Ovary (tissue), 9 donors: Measurements from ENCODE around the gene PPFIBP2. TPM values are rescaled to one million over a fixed set of nuclear protein-coding genes. Genes with fewer than 3 reads are reported as not detected.

Experiments used
- DNase-seq, 5 donors: peaks; one replicate each; pipeline ENCODE4 v3.0.0-alpha.2; 2019 to 2020
- H3K27ac ChIP-seq, 2 donors: fragments of 200-600 bp; one replicate each; pipeline versions ENCODE4 v1.5.1 to v1.8.0; 2019 to 2022
- H3K27me3 ChIP-seq: fragments of 200-600 bp; one replicate; pipeline ENCODE4 v1.8.0; 2022
- H3K36me3 ChIP-seq: fragments of 200-600 bp; sonication (generic); one replicate; pipeline ENCODE4 v1.5.1; 2019
- H3K4me1 ChIP-seq: one replicate; pipeline ENCODE4 v1.8.1; 2013; ENCODE audit warnings: mild to moderate bottlenecking, moderate library complexity; ENCODE audit not compliant: insufficient read depth
- H3K4me3 ChIP-seq: fragments of 200-600 bp; sonication (generic); one replicate; pipeline ENCODE4 v1.5.1; 2017
- H3K9me3 ChIP-seq, 2 donors: fragments of 200-600 bp in 1 of 2; sonication (generic) in 1 of 2; one replicate each; pipeline versions ENCODE4 v1.5.1 to v1.8.1; 2013 to 2019; ENCODE audit warnings: mild to moderate bottlenecking in 1 of 2, moderate library complexity in 1 of 2
- CTCF ChIP-seq, 3 donors: fragments of 450-650 bp in 2 of 3; fragments of 200-600 bp in 1 of 3; IDR thresholded peaks; one replicate each; pipeline versions ENCODE4 v1.5.1 to v1.8.0; 2016 to 2022; ENCODE audit warnings: antibody characterized with exemption in 3 of 3, mild to moderate bottlenecking in 1 of 3
- EP300 ChIP-seq: sonication (generic); formaldehyde crosslinking; IDR thresholded peaks from one replicate; pipeline ENCODE4 v1.6.1; 2017; ENCODE audit warnings: antibody characterized with exemption
- POLR2A ChIP-seq: fragments of 450-650 bp; IDR thresholded peaks from one replicate; pipeline ENCODE4 v1.6.1; 2017; ENCODE audit warnings: antibody characterized with exemption, mild to moderate bottlenecking, moderate library complexity
- WGBS, 3 donors: extraction: QIAGEN DNeasy Blood & Tissue Kit in 1 of 3; methylation state at CpG; one replicate each; pipeline versions ENCODE4 v1.1.5 to v1.1.7; 2013 to 2017; 5-methylcytosine and 5-hydroxymethylcytosine counted together
- intact Hi-C, 4 donors: fragments of 100-400 bp; cut with DNase I; formaldehyde crosslinking; loops; one replicate each; pipeline versions ENCODE4 v1.11.0 to v1.15.1; 2022 to 2023
- polyA plus RNA-seq, 2 donors: library from polyadenylated mRNA; stranded (reverse); fragments of 200-250 nt in 1 of 2; fragments of 350-450 nt in 1 of 2; fragmentation: Illumina TruSeq in 1 of 2; extraction: RNeasy Lipid Tissue Mini Kit (QIAGEN cat#74804) in 1 of 2; gene quantifications; one replicate each; pipeline ENCODE4 v1.2.3, GENCODE V29; 2013 to 2014
- total RNA-seq, 7 donors: library from RNA; depleted of rRNA in 2 of 7; stranded (reverse); fragments of >200 nt in 2 of 7; fragmentation: NEBNext Ultra II Directional in 3 of 7; extraction: Animal tissue kit (Norgen Biotek cat#: 25700) in 3 of 7; gene quantifications; one replicate each; pipeline versions ENCODE4 v1.1.0 to v1.2.4, GENCODE V29; 2016 to 2023
- donor health status: DM: no; HTN: no; CAD: no; lungs with moderate emphysema.
- donor health status: DM: no; HTN: no; CAD: no.
- donor health status: Bipolar disorder and iron deficiency.
- donor health status: DM: yes; HTN: yes; CAD: no.
- donor health status: DM: no; HTN: no; CAD: no.
- donor health status: DM: yes; HTN: yes; CAD: no.

PPFIBP2 gene
- total and polyA plus RNA-seq, 9 donors: 9.6 to 36.2 (median 20.7) TPM

GRCh38 chr11:7666292-7666866 is 152.6 kb downstream of the PPFIBP2 start:
- no peak for DNase-seq
- H3K27me3 ChIP-seq: no peaks in the 10 kb centered on the region
- H3K36me3 ChIP-seq: no peaks in the 10 kb centered on the region
- no peak overlapping the region for H3K4me3 ChIP-seq
- intact Hi-C loops: loop anchor here in 1 of 4 donors (5.0 kb wide), 1 partner anchor 89 kb away; no protein-coding TSS in a partner anchor
- WGBS, 3 donors: 79 to 84% (median 81%) methylated on average over 7 of the region's 7 CpGs
- no peak overlapping the region for H3K27ac ChIP-seq
- no peaks in the 10 kb centered on the region for H3K9me3 ChIP-seq
- H3K4me1 ChIP-seq: no peaks in the 10 kb centered on the region
- no peak for TF ChIP-seq CTCF (IDR thresholded peaks at IDR 0.05)
- TF ChIP-seq EP300: no peak
- no peak for TF ChIP-seq POLR2A

- no peaks in the 10 kb centered on the region for H3K4me1 ChIP-seq
- no peak for DNase-seq
- no peaks in the 10 kb centered on the region for H3K27me3 ChIP-seq
- WGBS, 3 donors: 61 to 71% (median 71%) methylated on average over 2 of the region's 2 CpGs
- no peak overlapping the region for H3K4me3 ChIP-seq
- no peaks in the 10 kb centered on the region for H3K9me3 ChIP-seq
- H3K36me3 ChIP-seq: no peaks in the 10 kb centered on the region
- intact Hi-C loops: loop anchor here in 1 of 4 donors (5.0 kb wide), 1 partner anchor 90 kb away; no protein-coding TSS in a partner anchor
- TF ChIP-seq CTCF (IDR thresholded peaks at IDR 0.05) (no peak), EP300 (no peak), POLR2A (no peak)
- H3K27ac ChIP-seq: no peak overlapping the region
Measured at GRCh38 chr11:7667460-7667859, 153.7 kb downstream of the PPFIBP2 start.

- Histone ChIP-seq H3K36me3 (no peaks in the 10 kb centered on the region), H3K9me3 (no peaks in the 10 kb centered on the region), H3K4me1 (peaks cover 6% of the 10 kb centered on the region), H3K4me3 (no peak overlapping the region), H3K27me3 (no peaks in the 10 kb centered on the region), H3K27ac (no peak overlapping the region)
- WGBS, 3 donors: 77 to 82% (median 81%) methylated on average over 7 of the region's 7 CpGs
- TF ChIP-seq POLR2A: no peak
- intact Hi-C loops: loop anchor here in 1 of 4 donors (5.0 kb wide), 1 partner anchor 91 kb away; no protein-coding TSS in a partner anchor
- no peak for DNase-seq
Measured at GRCh38 chr11:7668464-7668863, 154.7 kb downstream of the PPFIBP2 start.

- WGBS, 3 donors: 70 to 78% (median 75%) methylated on average over 5 of the region's 5 CpGs
- intact Hi-C loops: loop anchor here in 1 of 4 donors (5.0 kb wide), 1 partner anchor 92 kb away; no protein-coding TSS in a partner anchor
Measured at GRCh38 chr11:7668911-7669310, 155.1 kb downstream of the PPFIBP2 start.

More at GRCh38 chr11:7668911-7669310, 155.1 kb downstream of the PPFIBP2 start:
- no peak overlapping the region for H3K27ac ChIP-seq
- H3K27me3 ChIP-seq: no peaks in the 10 kb centered on the region
- H3K9me3 ChIP-seq: no peaks in the 10 kb centered on the region
- DNase-seq: no peak
- H3K36me3 ChIP-seq: no peaks in the 10 kb centered on the region
- TF ChIP-seq EP300 (no peak), POLR2A (no peak), CTCF (IDR thresholded peaks at IDR 0.05) (no peak)
- H3K4me3 ChIP-seq: no peak overlapping the region
- peaks cover 6% of the 10 kb centered on the region for H3K4me1 ChIP-seq
